Body of pancreas (tissue), 4 donors: ENCODE data around the gene GRM3. TPM values are rescaled to one million over a fixed set of nuclear protein-coding genes. Genes with fewer than 3 reads are reported as not detected.
A peak's percentile ranks its signal among the peaks of the same experiment; 100 is the strongest.

Experiments used
- ATAC-seq: fragments of 150-250 bp; one replicate; pipeline ENCODE4 v1.9.1; 2016
- DNase-seq, 4 donors: peaks; one replicate each; pipeline ENCODE4 v3.0.0-alpha.2; 2019
- H3K27ac ChIP-seq, 4 donors: fragments of 200-600 bp; sonication (generic); 1 replicate in 3 of 4; 2 replicates in 1 of 4; pipeline versions ENCODE4 v1.5.1 to v1.6.1; 2016 to 2019; ENCODE audit warnings: mild to moderate bottlenecking in 1 of 4, mixed read lengths in 1 of 4, moderate library complexity in 1 of 4
- H3K27me3 ChIP-seq, 2 donors: fragments of 200-600 bp; sonication (generic); one replicate each; pipeline ENCODE4 v1.6.0; 2016; ENCODE audit warnings: mild to moderate bottlenecking in 1 of 2
- H3K36me3 ChIP-seq, 2 donors: fragments of 200-600 bp; sonication (generic); replicated peaks in 1 of 2; 2 replicates each; pipeline ENCODE4 v1.5.1; 2016; ENCODE audit warnings: low read depth in 2 of 2; ENCODE audit not compliant: insufficient read depth in 1 of 2
- H3K4me1 ChIP-seq: fragments of 200-600 bp; sonication (generic); one replicate; pipeline ENCODE4 v1.6.0; 2016
- H3K4me3 ChIP-seq, 2 donors: fragments of 200-600 bp; sonication (generic); 1 replicate in 1 of 2; 2 replicates in 1 of 2; pipeline ENCODE4 v1.5.1; 2016 to 2019
- H3K9me3 ChIP-seq, 3 donors: fragments of 200-600 bp; sonication (generic); 1 replicate in 2 of 3; 2 replicates in 1 of 3; pipeline ENCODE4 v1.5.1; 2016
- POLR2A ChIP-seq, 3 donors: fragments of 450-650 bp; IDR thresholded peaks; one replicate each; pipeline ENCODE4 v1.6.1; 2016; ENCODE audit warnings: antibody characterized with exemption in 3 of 3, mild to moderate bottlenecking in 2 of 3
- WGBS, 2 donors: methylation state at CpG; one replicate each; pipeline ENCODE4 v1.1.5; 2017; 5-methylcytosine and 5-hydroxymethylcytosine counted together
- intact Hi-C: fragments of 100-400 bp; cut with DNase I; formaldehyde crosslinking; loops from one replicate; pipeline ENCODE4 v1.15.1; 2023
- total RNA-seq, 2 donors: library from RNA; depleted of rRNA; stranded (reverse); fragments of >200 nt; gene quantifications; one replicate each; pipeline ENCODE4 v1.1.0, GENCODE V29; 2016
- TF ChIP-seq, protein P1 (sequence below), 7 experiments: fragments of 450-650 bp in 4 of 7; fragments of 200-600 bp in 3 of 7; sonication (generic) in 3 of 7; IDR thresholded peaks; one replicate each; pipeline ENCODE4 v1.5.1; 2016 to 2019; ENCODE audit warnings: antibody characterized with exemption in 7 of 7

Gene GRM3
- total RNA-seq, 2 donors from 2014 or later = not detected

DNA sequence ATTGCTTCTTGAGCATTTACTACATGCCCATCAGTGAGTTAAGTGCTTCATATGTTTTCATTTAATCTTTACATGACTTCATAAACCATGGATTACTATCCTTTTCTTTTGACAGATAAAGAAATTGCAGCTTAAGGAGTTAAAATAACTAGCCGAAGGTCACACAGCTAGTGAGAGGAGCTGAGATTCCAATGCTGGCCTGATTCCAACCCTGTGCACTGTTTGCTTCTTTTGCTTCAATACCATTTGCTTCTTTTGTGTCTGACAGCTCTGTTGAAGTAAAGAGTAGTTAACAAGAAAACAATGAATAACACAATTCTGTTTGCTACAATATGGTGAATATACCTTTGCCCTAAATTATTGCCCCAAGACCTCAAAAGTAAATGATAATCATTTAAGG is 132.4 kb downstream of the GRM3 start:
- intact Hi-C loops = no loop called here

DNA sequence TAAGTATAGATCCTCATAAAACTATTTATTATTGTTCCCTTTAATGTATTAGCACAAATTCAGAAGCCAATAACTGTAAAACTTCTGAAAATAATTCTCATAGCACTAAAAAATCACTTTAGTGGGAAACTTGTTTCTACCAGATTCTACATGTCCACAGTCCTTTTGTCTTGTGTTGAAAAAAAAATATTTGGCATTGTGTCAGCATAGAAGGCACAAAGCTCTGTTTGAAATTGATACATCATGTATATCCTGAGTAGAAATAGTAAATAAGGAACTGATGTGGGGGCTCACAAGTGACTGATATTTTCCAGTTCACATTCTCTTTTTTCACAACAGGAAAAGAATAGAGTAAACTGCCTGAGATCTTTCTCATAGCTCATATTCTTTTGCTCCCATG is 134.6 kb downstream of the GRM3 start:
- Histone ChIP-seq H3K9me3 (no peaks in the 10 kb centered on the region), H3K36me3 (no peaks in the 10 kb centered on the region), H3K27ac (no peak overlapping the region), H3K27me3 (no peaks in the 10 kb centered on the region), H3K4me3 (no peak overlapping the region), H3K4me1 (peaks cover 16% of the 10 kb centered on the region)
- no peak for TF ChIP-seq POLR2A (IDR thresholded peaks at IDR 0.05)
- TF ChIP-seq, protein P1, sequence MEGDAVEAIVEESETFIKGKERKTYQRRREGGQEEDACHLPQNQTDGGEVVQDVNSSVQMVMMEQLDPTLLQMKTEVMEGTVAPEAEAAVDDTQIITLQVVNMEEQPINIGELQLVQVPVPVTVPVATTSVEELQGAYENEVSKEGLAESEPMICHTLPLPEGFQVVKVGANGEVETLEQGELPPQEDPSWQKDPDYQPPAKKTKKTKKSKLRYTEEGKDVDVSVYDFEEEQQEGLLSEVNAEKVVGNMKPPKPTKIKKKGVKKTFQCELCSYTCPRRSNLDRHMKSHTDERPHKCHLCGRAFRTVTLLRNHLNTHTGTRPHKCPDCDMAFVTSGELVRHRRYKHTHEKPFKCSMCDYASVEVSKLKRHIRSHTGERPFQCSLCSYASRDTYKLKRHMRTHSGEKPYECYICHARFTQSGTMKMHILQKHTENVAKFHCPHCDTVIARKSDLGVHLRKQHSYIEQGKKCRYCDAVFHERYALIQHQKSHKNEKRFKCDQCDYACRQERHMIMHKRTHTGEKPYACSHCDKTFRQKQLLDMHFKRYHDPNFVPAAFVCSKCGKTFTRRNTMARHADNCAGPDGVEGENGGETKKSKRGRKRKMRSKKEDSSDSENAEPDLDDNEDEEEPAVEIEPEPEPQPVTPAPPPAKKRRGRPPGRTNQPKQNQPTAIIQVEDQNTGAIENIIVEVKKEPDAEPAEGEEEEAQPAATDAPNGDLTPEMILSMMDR (IDR thresholded peaks at IDR 0.05) = no peak
- ATAC-seq (no peak), DNase-seq (no peak)
- intact Hi-C loops = no loop called here

More for the DNA sequence above, 132.4 kb downstream of the GRM3 start:
- WGBS, 2 donors = 12 to 15% methylated on average over 1 of the region's 1 CpG
- Histone ChIP-seq H3K27ac (no peak overlapping the region), H3K4me1 (peaks cover 16% of the 10 kb centered on the region), H3K27me3 (no peaks in the 10 kb centered on the region), H3K4me3 (no peak overlapping the region), H3K9me3 (no peaks in the 10 kb centered on the region), H3K36me3 (no peaks in the 10 kb centered on the region)
- DNase-seq = peak in 2 of 4 donors; percentile 12 to 29
- TF ChIP-seq, protein P1 (IDR thresholded peaks at IDR 0.05) = no peak
- TF ChIP-seq POLR2A (IDR thresholded peaks at IDR 0.05) = no peak
- no peak for ATAC-seq

DNA sequence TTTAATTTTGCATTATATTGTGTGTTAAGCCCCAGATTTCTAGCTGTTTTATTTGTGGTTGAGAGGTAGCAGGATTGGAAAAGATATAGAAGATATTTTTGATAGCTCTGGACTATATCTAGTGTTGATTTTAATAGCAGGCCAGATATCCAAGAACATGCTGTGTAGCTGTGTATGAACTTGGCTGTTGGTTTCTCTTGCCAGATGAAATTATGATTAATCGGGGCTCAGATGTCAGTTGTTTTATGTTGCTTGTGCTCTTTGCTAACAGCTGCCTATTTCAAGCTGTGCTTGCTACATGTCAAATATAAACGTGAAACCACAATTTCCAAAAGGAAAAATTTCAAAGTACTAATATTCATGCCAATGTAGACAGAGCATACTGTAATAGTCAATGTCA is 141.1 kb downstream of the GRM3 start:
- Histone ChIP-seq H3K36me3 (no peaks in the 10 kb centered on the region), H3K9me3 (no peaks in the 10 kb centered on the region), H3K4me1 (no peaks in the 10 kb centered on the region), H3K27ac (no peak overlapping the region), H3K27me3 (no peaks in the 10 kb centered on the region), H3K4me3 (no peak overlapping the region)
- TF ChIP-seq, protein P1 (IDR thresholded peaks at IDR 0.05) = no peak
- TF ChIP-seq POLR2A (IDR thresholded peaks at IDR 0.05) = no peak
- 42 to 53% methylated on average over 2 of the region's 2 CpGs for WGBS, 2 donors
- DNase-seq (no peak), ATAC-seq (no peak)
- intact Hi-C loops = no loop called here

DNA sequence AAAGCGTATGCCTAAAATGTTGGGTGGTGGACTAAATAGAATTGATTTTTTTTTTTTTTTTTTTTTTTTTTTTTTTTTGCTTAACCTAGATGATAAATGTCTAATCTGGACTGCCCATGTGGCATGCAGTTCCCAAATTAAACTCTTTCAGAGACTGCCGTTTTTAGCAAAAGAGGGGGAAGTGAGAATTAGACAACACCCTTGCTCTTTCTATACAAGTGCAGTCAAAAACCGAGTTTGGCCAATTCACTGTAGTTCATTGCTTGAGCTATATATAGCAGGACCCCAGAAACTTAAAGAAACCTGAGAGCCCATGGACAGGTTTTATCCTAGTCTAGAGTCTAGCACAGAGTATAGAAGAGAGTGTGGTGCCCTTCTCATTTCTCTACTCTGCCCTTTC is 141.9 kb downstream of the GRM3 start:
- Histone ChIP-seq H3K36me3 (no peaks in the 10 kb centered on the region), H3K9me3 (no peaks in the 10 kb centered on the region), H3K27ac (no peak overlapping the region), H3K4me3 (no peak overlapping the region), H3K27me3 (no peaks in the 10 kb centered on the region), H3K4me1 (no peaks in the 10 kb centered on the region)
- ATAC-seq = no peak
- TF ChIP-seq, protein P1 (IDR thresholded peaks at IDR 0.05) = no peak
- TF ChIP-seq POLR2A (IDR thresholded peaks at IDR 0.05) = no peak
- no peak for DNase-seq
- 58 to 68% methylated on average over 3 of the region's 3 CpGs for WGBS, 2 donors
- intact Hi-C loops = no loop called here

DNA sequence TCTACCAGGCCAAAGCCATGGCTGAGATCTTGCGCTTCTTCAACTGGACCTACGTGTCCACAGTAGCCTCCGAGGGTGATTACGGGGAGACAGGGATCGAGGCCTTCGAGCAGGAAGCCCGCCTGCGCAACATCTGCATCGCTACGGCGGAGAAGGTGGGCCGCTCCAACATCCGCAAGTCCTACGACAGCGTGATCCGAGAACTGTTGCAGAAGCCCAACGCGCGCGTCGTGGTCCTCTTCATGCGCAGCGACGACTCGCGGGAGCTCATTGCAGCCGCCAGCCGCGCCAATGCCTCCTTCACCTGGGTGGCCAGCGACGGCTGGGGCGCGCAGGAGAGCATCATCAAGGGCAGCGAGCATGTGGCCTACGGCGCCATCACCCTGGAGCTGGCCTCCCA is 142.7 kb downstream of the GRM3 start:
- ATAC-seq (no peak), DNase-seq (no peak)
- Histone ChIP-seq H3K4me3 (no peak overlapping the region), H3K9me3 (no peaks in the 10 kb centered on the region), H3K36me3 (no peaks in the 10 kb centered on the region), H3K4me1 (no peaks in the 10 kb centered on the region), H3K27me3 (no peaks in the 10 kb centered on the region), H3K27ac (no peak overlapping the region)
- 96 to 97% methylated on average over 28 to 33 of the region's 36 CpGs for WGBS, 2 donors
- intact Hi-C loops = no loop called here
- TF ChIP-seq, protein P1 (IDR thresholded peaks at IDR 0.05) = no peak
- no peak for TF ChIP-seq POLR2A (IDR thresholded peaks at IDR 0.05)
